ENCODE data around the gene ADGRF5. TPM values are rescaled to one million over a fixed set of nuclear protein-coding genes. Genes with fewer than 3 reads are reported as not detected.

ADGRF5 gene
- total RNA-seq, 4 donors from 2014 or later: 30.4 to 144 (median 73.9) TPM

DNA sequence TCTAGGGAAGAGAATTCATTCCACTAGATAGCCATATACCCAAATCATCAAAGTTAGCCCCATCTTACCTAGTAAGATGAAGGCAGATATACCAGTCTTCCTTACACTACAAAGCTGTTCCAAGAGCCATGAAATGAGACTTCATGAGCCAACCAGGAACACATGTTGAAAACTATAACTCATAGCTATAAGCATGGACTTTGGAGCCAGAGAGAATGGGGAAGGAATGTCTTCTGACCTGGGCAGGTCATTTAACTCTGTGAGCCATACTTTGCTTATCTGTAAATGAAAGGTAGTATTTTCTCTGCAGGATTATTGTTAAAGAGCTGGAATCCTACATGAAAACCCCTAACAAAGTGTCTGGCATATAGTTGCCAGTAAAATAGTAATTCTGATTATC is 27.3 kb downstream of the ADGRF5 start:
- TF ChIP-seq, protein P1, sequence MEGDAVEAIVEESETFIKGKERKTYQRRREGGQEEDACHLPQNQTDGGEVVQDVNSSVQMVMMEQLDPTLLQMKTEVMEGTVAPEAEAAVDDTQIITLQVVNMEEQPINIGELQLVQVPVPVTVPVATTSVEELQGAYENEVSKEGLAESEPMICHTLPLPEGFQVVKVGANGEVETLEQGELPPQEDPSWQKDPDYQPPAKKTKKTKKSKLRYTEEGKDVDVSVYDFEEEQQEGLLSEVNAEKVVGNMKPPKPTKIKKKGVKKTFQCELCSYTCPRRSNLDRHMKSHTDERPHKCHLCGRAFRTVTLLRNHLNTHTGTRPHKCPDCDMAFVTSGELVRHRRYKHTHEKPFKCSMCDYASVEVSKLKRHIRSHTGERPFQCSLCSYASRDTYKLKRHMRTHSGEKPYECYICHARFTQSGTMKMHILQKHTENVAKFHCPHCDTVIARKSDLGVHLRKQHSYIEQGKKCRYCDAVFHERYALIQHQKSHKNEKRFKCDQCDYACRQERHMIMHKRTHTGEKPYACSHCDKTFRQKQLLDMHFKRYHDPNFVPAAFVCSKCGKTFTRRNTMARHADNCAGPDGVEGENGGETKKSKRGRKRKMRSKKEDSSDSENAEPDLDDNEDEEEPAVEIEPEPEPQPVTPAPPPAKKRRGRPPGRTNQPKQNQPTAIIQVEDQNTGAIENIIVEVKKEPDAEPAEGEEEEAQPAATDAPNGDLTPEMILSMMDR (IDR thresholded peaks at IDR 0.05; ENCODE audit: low read depth): no peak

- TF ChIP-seq, protein P1 (IDR thresholded peaks at IDR 0.05; ENCODE audit: low read depth): no peak
These were observed 28.1 kb downstream of the ADGRF5 start for GRCh38 chr6:46893648-46894047.

DNA sequence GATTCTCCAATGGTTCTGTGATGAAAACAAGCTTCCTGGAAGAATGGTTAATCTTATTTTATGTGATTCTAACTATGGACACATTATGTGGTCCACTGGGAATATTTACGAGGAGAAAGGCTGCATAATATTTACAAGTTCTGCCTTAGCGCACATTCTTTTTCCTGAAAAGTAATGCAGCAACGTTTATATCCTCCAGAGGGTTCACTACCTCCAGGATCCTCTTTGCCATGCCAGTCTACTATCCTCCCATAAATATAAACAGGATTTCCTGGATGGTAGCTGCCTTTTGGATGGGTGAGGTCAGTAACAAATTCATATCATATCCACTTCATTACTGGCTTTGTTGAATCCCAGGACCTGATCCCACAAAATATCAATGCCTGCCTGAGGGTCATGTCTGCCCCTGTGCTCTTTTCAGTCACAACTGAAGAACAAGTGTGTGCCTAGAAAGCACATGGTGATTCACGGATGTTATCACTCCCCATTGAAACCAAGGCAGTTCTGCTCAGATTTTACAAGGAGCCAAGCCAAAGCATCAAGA is 30.4 kb downstream of the ADGRF5 start:
- TF ChIP-seq, protein P1 (IDR thresholded peaks at IDR 0.05; ENCODE audit: low read depth): no peak

DNA sequence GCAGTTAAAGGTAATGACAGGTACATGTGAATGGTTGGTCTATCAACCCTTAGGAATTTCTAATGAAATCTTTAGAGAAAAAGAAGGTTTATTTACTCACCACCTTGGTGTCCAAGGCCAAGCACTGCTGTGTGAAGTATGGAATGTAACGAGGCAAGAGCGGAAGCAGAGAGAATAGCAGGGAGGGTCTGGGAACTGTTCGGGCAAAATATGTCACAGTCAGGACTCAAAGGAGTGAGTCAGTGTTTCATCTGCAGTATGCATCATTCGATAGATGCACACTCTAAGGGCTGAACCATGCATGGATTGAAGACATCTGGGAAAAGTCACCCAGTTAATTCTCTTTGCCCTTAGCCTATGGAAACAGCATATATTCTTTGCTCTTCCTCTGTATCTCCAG is 33.2 kb downstream of the ADGRF5 start:
- TF ChIP-seq, protein P1 (IDR thresholded peaks at IDR 0.05; ENCODE audit: low read depth): no peak

- TF ChIP-seq, protein P1 (IDR thresholded peaks at IDR 0.05; ENCODE audit: low read depth): no peak
These were observed 33.7 kb downstream of the ADGRF5 start for GRCh38 chr6:46888031-46888430.

DNA sequence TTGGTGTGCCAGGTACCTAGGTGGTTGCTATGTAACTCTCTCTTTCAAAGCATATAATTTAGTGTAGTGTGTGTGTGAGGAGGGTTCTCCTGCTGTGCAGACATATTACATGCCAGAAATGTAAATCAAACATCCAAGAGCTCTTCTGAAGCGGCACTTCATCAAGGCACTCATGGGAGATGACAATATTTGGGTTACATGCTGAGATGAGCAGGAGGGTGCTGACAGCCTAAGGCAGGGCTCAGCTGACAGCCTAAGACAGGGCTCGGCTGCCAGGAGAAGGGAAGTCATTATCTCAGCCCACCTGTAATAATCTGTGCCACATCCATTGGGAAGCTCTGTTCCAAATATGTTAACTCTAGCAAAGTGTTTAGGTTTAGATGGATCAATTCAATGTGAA is 39.1 kb downstream of the ADGRF5 start:
- TF ChIP-seq, protein P1 (IDR thresholded peaks at IDR 0.05; ENCODE audit: low read depth): no peak

DNA sequence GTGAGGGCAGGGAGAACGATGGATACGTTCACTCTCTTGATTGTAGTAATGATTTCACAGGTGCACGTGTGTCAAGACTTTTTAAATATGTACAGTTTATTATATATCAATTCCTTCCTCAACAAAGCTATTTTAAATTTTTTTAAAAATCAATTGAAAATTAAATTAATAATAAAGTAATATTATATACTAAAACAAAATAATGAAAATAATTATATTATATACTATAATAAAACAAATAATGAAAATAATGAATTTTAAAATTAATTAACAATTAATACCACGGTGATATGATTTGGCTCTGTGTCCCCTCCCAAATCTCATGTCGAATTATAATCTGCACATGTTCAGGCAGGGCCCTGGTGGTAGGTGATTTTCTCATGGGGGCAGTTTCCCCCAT is 42.7 kb downstream of the ADGRF5 start:
- TF ChIP-seq, protein P1 (IDR thresholded peaks at IDR 0.05; ENCODE audit: low read depth): no peak
